NCI-H226 (cell line): Measurements from ENCODE around the gene AHSG.
"Not testable (repeated sequence)": the region's sequence is repeated elsewhere in the genome, so short reads cannot be mapped to it uniquely, and the experiment has no call there.

Source experiments
- DNase-seq: peaks from one replicate; pipeline ENCODE4 v3.0.0-alpha.2; 2015

Gene AHSG

GRCh38 chr3:186619787-186620212 lies 6.9 kb downstream of the AHSG start:
- DNase-seq = no peak

- DNase-seq = no peak
Observed at GRCh38 chr3:186620213-186621092, 7.6 kb downstream of the AHSG start.

- no peak for DNase-seq
Observed at GRCh38 chr3:186621894-186622650, 9.2 kb downstream of the AHSG start.

- no peak for DNase-seq
Observed at GRCh38 chr3:186622651-186623310, 9.9 kb downstream of the AHSG start.

- DNase-seq = no peak
Observed at GRCh38 chr3:186624598-186624997, 11.7 kb downstream of the AHSG start.

GRCh38 chr3:186625600-186626042 lies 12.8 kb downstream of the AHSG start:
- DNase-seq = no peak

- no peak for DNase-seq
Observed at GRCh38 chr3:186626254-186626847, 13.5 kb downstream of the AHSG start.

GRCh38 chr3:186627852-186628414 lies 15.1 kb downstream of the AHSG start:
- DNase-seq = no peak

- DNase-seq = no peak
Observed at GRCh38 chr3:186628756-186629155, 15.9 kb downstream of the AHSG start.

- no peak for DNase-seq
Observed at GRCh38 chr3:186630950-186631641, 18.2 kb downstream of the AHSG start.

GRCh38 chr3:186633481-186633880 lies 20.6 kb downstream of the AHSG start:
- no peak for DNase-seq

GRCh38 chr3:186634207-186634606 lies 21.3 kb downstream of the AHSG start:
- not testable (repeated sequence) for DNase-seq

- no peak for DNase-seq
Observed at GRCh38 chr3:186635532-186635931, 22.7 kb downstream of the AHSG start.

GRCh38 chr3:186636536-186636935 lies 23.7 kb downstream of the AHSG start:
- no peak for DNase-seq

- DNase-seq = no peak
Observed at GRCh38 chr3:186637686-186638085, 24.8 kb downstream of the AHSG start.

GRCh38 chr3:186638259-186638658 lies 25.4 kb downstream of the AHSG start:
- DNase-seq = no peak

GRCh38 chr3:186639778-186640472 lies 27.1 kb downstream of the AHSG start, which contains the start of gene FETUB:
TSS of gene FETUB (plus strand) at chr3:186640399. CDS start at chr3:186640461, 62 bp downstream.
- no peak for DNase-seq

GRCh38 chr3:186640473-186640818 lies 27.6 kb downstream of the AHSG start:
- DNase-seq = peak; percentile 27

- DNase-seq = no peak
Observed at GRCh38 chr3:186640929-186641328, 28.1 kb downstream of the AHSG start.

- DNase-seq = no peak
Observed at GRCh38 chr3:186642014-186642413, 29.2 kb downstream of the AHSG start.

GRCh38 chr3:186643493-186643892 lies 30.6 kb downstream of the AHSG start:
- DNase-seq = no peak
